NCI-H524 treated with DMSO at 0.1 percent for 48 hours (cell line): ENCODE measurements around the gene NFIC.
"Not testable (repeated sequence)": the region's sequence is repeated elsewhere in the genome, so short reads cannot be mapped to it uniquely, and the experiment has no call there.

ENCODE experiments used
- DNase-seq: peaks from one replicate; lab custom pipeline; 2025; lab: John Stamatoyannopoulos, UW

NFIC gene

GRCh38 chr19:3373971-3374368 lies 7.6 kb downstream of the NFIC start:
- DNase-seq: no peak

GRCh38 chr19:3374369-3375112 lies 8.2 kb downstream of the NFIC start:
- DNase-seq: no peak

GRCh38 chr19:3375221-3376090 lies 9.1 kb downstream of the NFIC start:
- no peak for DNase-seq

- DNase-seq: not testable (repeated sequence)
These were observed 9.7 kb downstream of the NFIC start for GRCh38 chr19:3376091-3376455.

- no peak for DNase-seq
These were observed 12.2 kb downstream of the NFIC start for GRCh38 chr19:3378352-3379150.

- no peak for DNase-seq
These were observed 14.4 kb downstream of the NFIC start for GRCh38 chr19:3380829-3381228.

- no peak for DNase-seq
These were observed 15.5 kb downstream of the NFIC start for GRCh38 chr19:3381701-3382372.

- no peak for DNase-seq
These were observed 16.2 kb downstream of the NFIC start for GRCh38 chr19:3382460-3383100.

- DNase-seq: no peak
These were observed 16.8 kb downstream of the NFIC start for GRCh38 chr19:3383121-3383722.

- no peak for DNase-seq
These were observed 20.3 kb downstream of the NFIC start for GRCh38 chr19:3386447-3387234.

- peak; percentile 87 for DNase-seq
These were observed 21.5 kb downstream of the NFIC start for GRCh38 chr19:3387645-3388589.

- no peak for DNase-seq
These were observed 23.0 kb downstream of the NFIC start for GRCh38 chr19:3389446-3389778.

GRCh38 chr19:3389876-3390371 lies 23.5 kb downstream of the NFIC start:
- DNase-seq: peak; percentile 66

- DNase-seq: not testable (repeated sequence)
These were observed 25.5 kb downstream of the NFIC start for GRCh38 chr19:3391911-3392310.

- DNase-seq: no peak
These were observed 26.1 kb downstream of the NFIC start for GRCh38 chr19:3392480-3392879.

- DNase-seq: no peak
These were observed 30.5 kb downstream of the NFIC start for GRCh38 chr19:3396881-3397265.

GRCh38 chr19:3397266-3398022 lies 31.1 kb downstream of the NFIC start:
- no peak for DNase-seq
